ENCODE measurements around the gene RMND5A.

RMND5A gene

GRCh38 chr2:86675511-86676015, 44.5 kb upstream of the RMND5A start:
- POLR2A ChIA-PET: no interaction called here
- TF ChIP-seq CTCF (IDR thresholded peaks at IDR 0.05; ENCODE audit: insufficient read depth, low read length, missing control alignments): no peak
- CTCF ChIA-PET: no interaction called here
- no peak overlapping the region for H3K4me3 ChIP-seq (ENCODE audit: low read depth, low read length)
- DNase-seq (ENCODE audit: low read depth, low spot score): no peak

GRCh38 chr2:86677816-86678215, 42.3 kb upstream of the RMND5A start:
- ChIA-PET POLR2A (no interaction called here), CTCF (no interaction called here)
- no peak for TF ChIP-seq CTCF (IDR thresholded peaks at IDR 0.05; ENCODE audit: insufficient read depth, low read length, missing control alignments)
- H3K4me3 ChIP-seq (ENCODE audit: low read depth, low read length): no peak overlapping the region
- DNase-seq (ENCODE audit: low read depth, low spot score): no peak

GRCh38 chr2:86679036-86679435, 41.1 kb upstream of the RMND5A start:
- no peak overlapping the region for H3K4me3 ChIP-seq (ENCODE audit: low read depth, low read length)
- CTCF ChIA-PET: no interaction called here

GRCh38 chr2:86685351-86685750, 34.7 kb upstream of the RMND5A start:
- no peak for TF ChIP-seq CTCF (IDR thresholded peaks at IDR 0.05; ENCODE audit: insufficient read depth, low read length, missing control alignments)
- no peak for DNase-seq (ENCODE audit: low read depth, low spot score)
- ChIA-PET CTCF (no interaction called here), POLR2A (no interaction called here)
- no peak overlapping the region for H3K4me3 ChIP-seq (ENCODE audit: low read depth, low read length)

More at GRCh38 chr2:86679036-86679435, 41.1 kb upstream of the RMND5A start:
- no peak for DNase-seq (ENCODE audit: low read depth, low spot score)
- no peak for TF ChIP-seq CTCF (IDR thresholded peaks at IDR 0.05; ENCODE audit: insufficient read depth, low read length, missing control alignments)
- POLR2A ChIA-PET: no interaction called here

GRCh38 chr2:86686460-86686859, 33.6 kb upstream of the RMND5A start:
- ChIA-PET CTCF (no interaction called here), POLR2A (no interaction called here)
- TF ChIP-seq CTCF (IDR thresholded peaks at IDR 0.05; ENCODE audit: insufficient read depth, low read length, missing control alignments): no peak
- no peak for DNase-seq (ENCODE audit: low read depth, low spot score)
- H3K4me3 ChIP-seq (ENCODE audit: low read depth, low read length): no peak overlapping the region

GRCh38 chr2:86686905-86687304, 33.2 kb upstream of the RMND5A start:
- ChIA-PET POLR2A (no interaction called here), CTCF (no interaction called here)

More at GRCh38 chr2:86686905-86687304, 33.2 kb upstream of the RMND5A start:
- H3K4me3 ChIP-seq (ENCODE audit: low read depth, low read length): no peak overlapping the region
- DNase-seq (ENCODE audit: low read depth, low spot score): no peak
- TF ChIP-seq CTCF (IDR thresholded peaks at IDR 0.05; ENCODE audit: insufficient read depth, low read length, missing control alignments): no peak
